ENCODE data around the gene MAP4K5. TPM values are rescaled to one million over a fixed set of nuclear protein-coding genes. Genes with fewer than 3 reads are reported as not detected.
A peak's percentile ranks its signal among the peaks of the same experiment; 100 is the strongest.
"Not testable (repeated sequence)": the region's sequence is repeated elsewhere in the genome, so short reads cannot be mapped to it uniquely, and the experiment has no call there.

MAP4K5 gene
- total RNA-seq (2014; rRNA removed; shearing (Covaris generic)), result 64.8 and 199 TPM in 2 replicates

DNA sequence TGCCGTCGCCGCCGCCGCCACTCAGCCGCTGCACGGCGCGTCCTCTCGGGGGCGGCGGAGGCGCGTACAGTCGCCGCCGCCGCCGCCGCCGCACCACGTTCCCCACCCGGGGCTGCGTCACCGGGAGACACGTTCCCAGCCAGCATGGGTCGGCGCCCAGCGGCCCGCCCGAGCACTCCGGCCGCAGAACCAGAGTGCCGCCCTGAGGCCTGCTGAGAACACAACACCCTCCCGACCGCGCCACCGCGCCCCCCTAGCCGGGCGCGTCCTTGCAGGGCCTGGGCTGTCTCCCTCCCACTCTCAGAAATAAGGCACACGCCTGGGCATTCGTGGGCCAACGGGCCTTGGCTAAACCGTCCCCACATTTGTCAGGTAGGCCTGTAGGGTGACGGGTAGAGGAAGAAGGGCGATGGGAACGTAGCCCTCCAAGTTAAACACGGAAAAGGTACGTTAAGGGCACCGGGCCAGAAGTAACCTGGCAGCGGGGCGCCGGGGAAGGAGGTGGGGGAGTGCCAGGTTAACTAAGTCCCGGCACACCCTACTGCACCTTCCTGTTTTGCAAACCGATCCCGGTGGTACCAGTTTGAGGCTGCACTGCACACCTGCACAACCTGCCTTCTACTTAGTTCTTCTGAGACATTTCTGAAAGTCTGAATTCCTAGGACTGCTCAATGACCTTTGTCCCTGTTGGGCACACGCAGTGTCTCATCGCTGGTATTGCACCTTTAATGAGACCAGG, at the start of gene MAP4K5:
MAP4K5 (minus strand) TSS at position 68 of the 739 bp plus-strand sequence. CDS start 520 bp downstream, outside the sequence.
- H3K27ac ChIP-seq, result peak within 1 kb of the TSS; percentile 93
- no peaks in the 10 kb centered on the region for H3K9me3 ChIP-seq (replicated peaks)
- H3K4me1 ChIP-seq (replicated peaks), result peaks cover 53% of the 10 kb centered on the region
- H3K27me3 ChIP-seq (replicated peaks), result no peaks in the 10 kb centered on the region
- H3K36me3 ChIP-seq, result peaks cover 36% of the 10 kb centered on the region
- peak within 1 kb of the TSS; percentile 98 for H3K4me3 ChIP-seq
- peak; percentile 78 to 91 for DNase-seq (ENCODE audit: low read depth in 1 of 2, low spot score in 2 of 2)

DNA sequence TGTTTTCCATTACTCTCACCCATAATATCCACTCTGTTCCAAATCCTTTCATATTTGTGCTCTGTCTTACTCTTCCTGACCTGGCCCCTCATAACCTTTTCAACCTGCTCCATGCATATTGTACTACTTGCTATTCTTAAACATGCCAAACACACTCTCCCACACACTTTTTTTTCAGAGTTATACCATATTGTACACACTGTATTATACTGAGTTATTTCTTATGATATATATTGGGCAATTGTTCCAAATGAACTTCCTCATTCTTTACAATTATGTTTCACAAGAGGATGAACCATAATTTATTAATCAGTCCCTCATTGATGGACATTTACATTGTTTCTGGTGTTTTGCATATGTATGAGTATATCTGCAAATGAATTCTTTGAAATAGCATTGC, 46.1 kb upstream of the MAP4K5 start:
- H3K27ac ChIP-seq, result no peak overlapping the region
- no peaks in the 10 kb centered on the region for H3K36me3 ChIP-seq
- no peak overlapping the region for H3K4me3 ChIP-seq
- no peaks in the 10 kb centered on the region for H3K9me3 ChIP-seq (replicated peaks)
- DNase-seq (ENCODE audit: low read depth in 1 of 2, low spot score in 2 of 2), result no peak
- peaks cover 10% of the 10 kb centered on the region for H3K4me1 ChIP-seq (replicated peaks)
- H3K27me3 ChIP-seq (replicated peaks), result no peaks in the 10 kb centered on the region

DNA sequence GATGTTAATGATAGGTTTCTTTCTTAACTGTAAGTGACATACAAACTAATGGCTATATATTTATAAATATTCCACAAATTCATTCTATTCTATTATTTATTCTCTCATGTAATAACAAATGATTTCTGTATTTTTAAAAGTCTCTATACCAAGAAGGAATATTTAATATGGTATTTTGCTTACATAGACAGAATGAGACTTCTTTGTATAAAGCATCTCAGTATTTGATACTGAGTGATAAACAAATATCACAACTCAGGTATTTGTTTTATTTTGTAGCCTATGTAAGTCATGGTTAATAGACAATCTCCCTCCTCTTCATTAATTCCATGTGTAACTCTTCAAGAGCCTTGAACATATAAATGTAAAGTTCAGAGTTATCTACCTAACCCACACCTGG, 45.6 kb upstream of the MAP4K5 start:
- H3K36me3 ChIP-seq, result no peaks in the 10 kb centered on the region
- no peak overlapping the region for H3K4me3 ChIP-seq
- H3K27ac ChIP-seq, result no peak overlapping the region
- H3K27me3 ChIP-seq (replicated peaks), result no peaks in the 10 kb centered on the region
- no peak for DNase-seq (ENCODE audit: low read depth in 1 of 2, low spot score in 2 of 2)
- H3K4me1 ChIP-seq (replicated peaks), result peaks cover 10% of the 10 kb centered on the region
- H3K9me3 ChIP-seq (replicated peaks), result no peaks in the 10 kb centered on the region

DNA sequence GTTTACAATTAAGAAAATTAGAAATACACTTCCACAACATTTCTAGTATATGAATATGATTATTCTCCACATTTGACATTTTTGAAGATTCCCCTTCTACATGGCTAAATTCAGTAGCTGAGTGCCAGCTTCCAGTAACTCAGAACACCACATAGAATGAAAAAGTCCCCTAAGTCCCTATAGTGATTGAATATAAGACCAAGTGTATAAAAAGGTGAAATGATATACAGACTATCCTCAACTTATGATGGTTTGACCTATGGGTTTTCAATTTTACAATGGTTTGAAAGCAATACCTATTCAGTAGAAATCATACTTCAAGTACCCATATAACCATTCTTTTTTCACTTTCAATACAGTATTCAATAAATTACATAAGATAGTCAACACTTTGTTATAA, 43.4 kb upstream of the MAP4K5 start:
- Histone ChIP-seq H3K4me1 (replicated peaks) (peaks cover 10% of the 10 kb centered on the region), H3K4me3 (no peak overlapping the region), H3K27me3 (replicated peaks) (no peaks in the 10 kb centered on the region), H3K36me3 (no peaks in the 10 kb centered on the region), H3K27ac (no peak overlapping the region), H3K9me3 (replicated peaks) (no peaks in the 10 kb centered on the region)
- no peak for DNase-seq (ENCODE audit: low read depth in 1 of 2, low spot score in 2 of 2)

DNA sequence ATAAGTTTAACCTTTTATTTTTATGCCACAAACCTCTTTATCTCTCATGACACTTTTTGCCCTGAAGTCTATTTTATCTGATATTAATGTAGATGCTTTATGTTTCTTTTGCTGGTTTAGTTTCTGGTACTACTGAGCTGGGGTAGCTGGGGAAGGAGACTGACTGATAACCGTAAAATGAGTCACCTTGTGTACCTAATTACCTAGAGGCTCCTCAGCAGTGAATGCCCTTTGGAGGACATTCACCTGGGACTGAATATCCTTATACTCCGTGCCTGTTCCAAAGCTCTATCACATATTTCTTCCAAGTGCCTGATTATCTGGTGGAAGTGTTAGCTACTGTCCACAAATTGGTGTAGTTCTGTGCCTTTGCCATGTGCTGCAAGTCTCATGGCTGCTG, 41.5 kb upstream of the MAP4K5 start:
- Histone ChIP-seq H3K27me3 (replicated peaks) (no peaks in the 10 kb centered on the region), H3K4me3 (no peak overlapping the region), H3K36me3 (no peaks in the 10 kb centered on the region), H3K27ac (no peak overlapping the region), H3K9me3 (replicated peaks) (no peaks in the 10 kb centered on the region), H3K4me1 (replicated peaks) (peaks cover 10% of the 10 kb centered on the region)
- DNase-seq (ENCODE audit: low read depth in 1 of 2, low spot score in 2 of 2), result no peak

DNA sequence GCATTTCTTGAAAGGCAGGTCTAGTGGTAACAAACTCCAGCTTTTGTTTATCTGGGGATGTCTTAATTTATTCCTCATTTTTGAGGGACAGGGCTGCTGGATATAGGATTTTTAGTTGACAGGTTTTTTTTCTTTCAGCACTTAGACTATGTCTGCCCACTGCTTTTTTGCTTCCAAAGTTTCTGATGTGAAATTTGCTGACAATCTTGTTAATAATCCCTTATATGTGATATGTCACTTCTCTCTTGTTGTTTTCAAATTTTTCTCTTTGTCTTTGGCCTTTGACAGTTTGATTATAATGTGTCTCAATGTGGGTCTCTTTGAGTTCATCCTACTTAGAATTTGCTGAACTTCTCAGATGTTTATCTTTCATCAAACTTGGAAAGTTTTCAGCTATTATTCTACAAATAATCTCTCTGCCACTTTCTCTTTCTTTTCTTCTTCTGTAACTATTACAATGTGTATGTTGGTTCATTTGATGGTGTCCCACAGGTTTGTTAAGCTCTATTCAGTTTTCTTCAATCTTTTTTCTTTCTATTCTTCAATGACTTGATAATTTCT, 37.4 kb upstream of the MAP4K5 start:
- H3K27me3 ChIP-seq (replicated peaks), result no peaks in the 10 kb centered on the region
- H3K27ac ChIP-seq, result no peak overlapping the region
- no peak for DNase-seq (ENCODE audit: low read depth in 1 of 2, low spot score in 2 of 2)

DNA sequence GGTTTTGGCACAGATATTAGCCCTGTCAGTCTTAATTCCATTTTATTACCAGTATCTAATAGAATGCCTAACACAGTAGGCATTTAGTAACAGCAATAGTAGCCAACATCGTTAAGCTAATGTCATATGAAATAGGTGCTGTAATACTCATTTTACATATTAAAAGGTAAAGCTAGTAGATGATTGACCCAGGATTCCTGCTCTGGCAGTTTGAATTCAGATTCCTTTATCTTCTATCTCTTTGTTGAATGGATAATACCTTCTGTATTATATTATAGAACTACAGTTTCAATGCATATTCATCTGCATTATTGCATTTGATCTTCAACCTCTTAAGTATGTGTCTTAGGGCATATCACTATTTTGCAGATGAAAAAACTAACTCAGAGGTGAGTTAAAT, 30.5 kb upstream of the MAP4K5 start:
- no peak for DNase-seq (ENCODE audit: low read depth in 1 of 2, low spot score in 2 of 2)

More for the DNA sequence above, 37.4 kb upstream of the MAP4K5 start:
- H3K4me1 ChIP-seq (replicated peaks), result peaks cover 5% of the 10 kb centered on the region
- no peaks in the 10 kb centered on the region for H3K36me3 ChIP-seq
- H3K9me3 ChIP-seq (replicated peaks), result no peaks in the 10 kb centered on the region
- no peak overlapping the region for H3K4me3 ChIP-seq

DNA sequence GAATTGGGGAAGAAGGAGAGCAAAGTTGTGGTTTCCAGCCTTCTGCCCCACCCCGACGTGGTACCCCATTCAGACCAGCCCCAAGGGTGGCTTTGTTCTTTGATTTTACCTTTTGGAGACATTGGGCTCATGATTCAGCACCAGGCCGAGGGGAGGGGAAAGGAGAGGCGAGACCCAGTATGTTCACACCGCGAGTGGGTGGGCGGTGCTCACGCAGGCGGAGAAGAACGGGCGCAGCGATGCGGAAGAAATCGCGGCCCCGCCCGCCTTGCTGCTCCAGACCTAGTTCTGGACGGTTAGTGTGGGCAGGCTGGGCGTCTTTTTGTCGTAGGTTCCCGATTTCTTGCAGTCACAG, 28.5 kb upstream of the MAP4K5 start:
- peak; percentile 53 to 66 for DNase-seq (ENCODE audit: low read depth in 1 of 2, low spot score in 2 of 2)
- Histone ChIP-seq H3K27me3 (replicated peaks) (peaks cover 11% of the 10 kb centered on the region; the same call in 1 of the 2 replicates), H3K27ac (no peak overlapping the region), H3K4me3 (peak overlapping the region; percentile 49), H3K36me3 (no peaks in the 10 kb centered on the region), H3K9me3 (replicated peaks) (no peaks in the 10 kb centered on the region; the same call in 1 of the 2 replicates), H3K4me1 (replicated peaks) (peaks cover 12% of the 10 kb centered on the region)

More for the DNA sequence above, 30.5 kb upstream of the MAP4K5 start:
- no peaks in the 10 kb centered on the region; the same call in 1 of the 2 replicates for H3K9me3 ChIP-seq (replicated peaks)
- H3K36me3 ChIP-seq, result no peaks in the 10 kb centered on the region
- H3K4me3 ChIP-seq, result no peak overlapping the region
- H3K27ac ChIP-seq, result no peak overlapping the region
- peaks cover 12% of the 10 kb centered on the region for H3K4me1 ChIP-seq (replicated peaks)
- H3K27me3 ChIP-seq (replicated peaks), result peaks cover 9% of the 10 kb centered on the region; the same call in 1 of the 2 replicates

DNA sequence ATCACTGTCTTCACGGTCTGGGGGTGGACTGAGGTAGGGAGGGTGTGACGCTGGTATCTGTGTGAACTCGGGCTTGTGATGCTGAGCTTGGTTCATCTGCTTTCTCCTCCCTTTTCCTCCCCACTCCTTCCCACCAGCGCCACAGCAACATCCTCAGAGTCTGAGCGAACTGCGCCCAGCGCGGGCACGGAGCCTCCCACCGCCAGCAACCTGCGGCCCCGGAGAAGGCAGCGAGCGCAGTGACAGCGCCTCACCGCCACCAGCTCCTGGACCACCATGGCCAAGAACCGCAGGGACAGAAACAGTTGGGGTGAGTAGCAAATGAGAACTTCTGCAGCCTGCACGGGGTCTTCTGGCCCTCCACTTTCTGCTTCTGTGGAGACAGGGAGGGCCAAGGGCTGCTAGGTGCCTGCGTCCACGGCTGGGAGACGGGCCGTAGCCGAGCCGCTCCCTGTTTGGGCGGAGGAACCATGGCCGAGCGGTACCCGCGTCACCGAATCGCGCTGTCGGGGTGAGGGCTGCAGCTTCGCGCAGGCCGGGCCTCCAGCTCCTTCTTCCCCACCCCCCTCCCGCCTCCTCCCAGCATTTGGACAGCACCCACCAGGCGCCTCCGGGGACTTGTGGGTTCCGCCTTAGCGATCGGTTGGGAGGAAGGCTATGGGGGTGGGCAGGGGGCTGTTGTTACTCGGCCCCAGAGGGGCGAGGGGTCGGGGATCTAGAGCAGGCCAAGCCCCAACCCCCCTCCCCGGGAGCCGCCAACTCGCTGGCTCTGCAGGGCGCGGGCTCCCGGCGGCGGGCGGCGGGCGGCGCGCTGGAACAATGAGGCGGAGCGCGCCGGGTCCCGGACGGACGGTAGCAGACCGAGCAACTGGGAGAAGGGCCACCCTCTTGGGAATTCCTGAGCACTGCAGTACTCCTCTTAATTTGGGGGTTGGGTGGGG, 27.9 kb upstream of the MAP4K5 start, which contains the start of gene ATL1:
ATL1 (plus strand) TSS at position 156 of the 941 bp plus-strand sequence; CDS start at position 277, 121 bp downstream.
- Histone ChIP-seq H3K36me3 (no peaks in the 10 kb centered on the region), H3K4me3 (peak within 1 kb of the TSS; percentile 49), H3K4me1 (replicated peaks) (peaks cover 12% of the 10 kb centered on the region), H3K27ac (no peak within 1 kb of the TSS), H3K27me3 (replicated peaks) (peaks cover 11% of the 10 kb centered on the region; the same call in 1 of the 2 replicates), H3K9me3 (replicated peaks) (no peaks in the 10 kb centered on the region; the same call in 1 of the 2 replicates)
- DNase-seq (ENCODE audit: low read depth in 1 of 2, low spot score in 2 of 2), result peak; percentile 57 to 59

DNA sequence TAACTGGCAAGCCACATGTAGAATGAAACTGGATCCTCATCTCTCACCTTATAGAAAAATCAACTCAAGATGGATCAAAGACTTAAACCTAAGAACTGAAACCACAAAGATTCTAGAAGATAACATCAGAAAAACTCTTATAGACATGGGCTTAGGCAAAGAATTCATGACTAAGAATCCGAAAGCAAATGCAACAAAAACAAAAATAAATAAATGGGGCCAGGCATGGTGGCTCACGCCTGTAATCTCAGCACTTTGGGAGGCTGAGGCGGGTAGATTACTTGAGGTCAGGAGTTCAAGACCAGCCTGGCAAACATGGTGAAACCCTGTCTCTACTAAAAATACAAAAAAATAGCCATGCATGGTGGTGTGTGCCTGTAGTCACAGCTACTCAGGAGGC, 20.4 kb upstream of the MAP4K5 start:
- not testable (repeated sequence) for H3K27me3 ChIP-seq (replicated peaks); H3K4me3 ChIP-seq; H3K27ac ChIP-seq; H3K9me3 ChIP-seq (replicated peaks); H3K4me1 ChIP-seq (replicated peaks); H3K36me3 ChIP-seq; DNase-seq (ENCODE audit: low read depth in 1 of 2, low spot score in 2 of 2)

DNA sequence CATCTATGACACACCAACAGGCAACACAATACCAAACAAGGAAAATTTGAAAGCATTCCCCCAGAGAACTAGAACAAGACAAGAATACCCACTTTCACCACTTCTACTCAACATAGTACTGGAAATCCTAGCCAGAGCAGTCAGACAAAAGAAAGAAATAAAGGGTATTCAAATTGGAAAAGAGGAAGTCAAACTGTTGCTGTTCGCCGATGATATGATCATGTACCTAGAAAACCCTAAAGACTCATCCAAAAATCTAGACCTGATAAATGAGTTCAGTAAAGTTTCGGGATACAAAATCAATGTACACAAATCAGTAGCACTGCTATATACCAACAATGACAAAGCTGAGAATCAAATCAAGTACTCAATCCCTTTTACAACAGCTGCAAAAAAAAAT, 19.5 kb upstream of the MAP4K5 start:
- Histone ChIP-seq H3K27ac (no peak overlapping the region), H3K36me3 (no peaks in the 10 kb centered on the region), H3K9me3 (replicated peaks) (peaks cover 3% of the 10 kb centered on the region; the same call in 1 of the 2 replicates), H3K4me1 (replicated peaks) (no peaks in the 10 kb centered on the region; the same call in 1 of the 2 replicates), H3K4me3 (no peak overlapping the region), H3K27me3 (replicated peaks) (no peaks in the 10 kb centered on the region)
- DNase-seq (ENCODE audit: low read depth in 1 of 2, low spot score in 2 of 2), result no peak

DNA sequence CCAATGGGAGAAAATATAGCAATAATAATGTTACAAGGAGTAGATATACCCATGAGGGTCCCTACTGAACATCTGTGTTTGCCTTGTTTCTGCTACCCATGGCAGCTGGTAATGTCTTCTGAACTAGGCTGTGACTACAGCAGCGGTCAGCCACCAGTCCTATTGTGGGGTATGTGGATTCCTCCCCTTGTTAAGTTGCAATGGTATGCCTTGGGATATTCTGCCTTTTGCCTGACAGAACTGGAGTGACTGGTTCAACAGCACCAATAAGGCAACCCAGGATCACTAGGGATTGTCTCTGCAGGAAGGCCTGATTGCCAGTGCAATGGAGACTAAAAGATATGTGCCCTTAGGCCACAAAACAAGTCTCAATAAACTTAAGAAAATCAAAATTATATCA, 17.9 kb upstream of the MAP4K5 start:
- DNase-seq (ENCODE audit: low read depth in 1 of 2, low spot score in 2 of 2), result no peak
- Histone ChIP-seq H3K4me3 (no peak overlapping the region), H3K27ac (no peak overlapping the region), H3K9me3 (replicated peaks) (peaks cover 3% of the 10 kb centered on the region; the same call in 1 of the 2 replicates), H3K27me3 (replicated peaks) (no peaks in the 10 kb centered on the region), H3K36me3 (no peaks in the 10 kb centered on the region), H3K4me1 (replicated peaks) (no peaks in the 10 kb centered on the region; the same call in 1 of the 2 replicates)

DNA sequence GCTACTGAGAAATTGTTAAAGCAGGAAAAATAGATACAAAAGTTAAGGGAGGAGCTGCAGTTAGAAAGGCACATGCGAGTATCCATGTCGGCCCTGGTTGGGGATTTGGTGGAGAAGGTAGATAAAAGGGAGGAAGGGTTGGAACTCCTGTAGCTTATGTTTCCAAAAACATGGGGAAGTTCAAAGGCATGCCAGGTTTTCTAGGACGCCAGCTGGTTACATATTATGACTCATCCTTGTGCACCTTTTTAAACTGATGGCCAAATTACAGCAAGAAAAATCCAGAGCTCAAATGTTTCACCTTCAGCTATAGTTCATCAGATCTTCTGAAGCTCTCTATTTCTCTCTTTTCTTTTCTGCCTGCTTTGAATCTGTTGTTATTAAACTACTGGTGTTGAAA, 13.2 kb upstream of the MAP4K5 start:
- Histone ChIP-seq H3K4me3 (no peak overlapping the region), H3K4me1 (replicated peaks) (no peaks in the 10 kb centered on the region), H3K27ac (no peak overlapping the region), H3K9me3 (replicated peaks) (peaks cover 3% of the 10 kb centered on the region; the same call in 1 of the 2 replicates), H3K27me3 (replicated peaks) (no peaks in the 10 kb centered on the region; the same call in 1 of the 2 replicates), H3K36me3 (no peaks in the 10 kb centered on the region)
- no peak for DNase-seq (ENCODE audit: low read depth in 1 of 2, low spot score in 2 of 2)

Measured in SJSA1 (cell line).